PC-9 (cell line): ENCODE results near the gene PROZ.

Experiments
- CTCF ChIP-seq: fragments of 200-600 bp; sonication (generic); conservative IDR thresholded peaks from 2 replicates; pipeline ENCODE4 v1.6.1; 2017; ENCODE audit warnings: mixed run types, antibody characterized with exemption, mild to moderate bottlenecking, moderate library complexity
- EZH2 ChIP-seq: fragments of 200-600 bp; sonication (generic); IDR thresholded peaks from 2 replicates; pipeline ENCODE4 v1.8.0; 2017; ENCODE audit warnings: antibody characterized with exemption, low read depth

GRCh38 chr13:113153810-113154748, 4.4 kb upstream of the PROZ start:
- no peak for TF ChIP-seq CTCF
- TF ChIP-seq EZH2 = no peak
